Hypothalamus (tissue), 51 donors: ENCODE data around the gene MAD1L1.

ENCODE experiments used
- DNase-seq, 51 donors: peaks; one replicate each; lab custom pipeline; 2025; lab: John Stamatoyannopoulos, UW

Gene MAD1L1

GRCh38 chr7:2146676-2147472 is 85.9 kb downstream of the MAD1L1 start:
- DNase-seq = no peak

GRCh38 chr7:2145835-2146580 is 86.7 kb downstream of the MAD1L1 start:
- DNase-seq = no peak

GRCh38 chr7:2144926-2145325 is 87.8 kb downstream of the MAD1L1 start:
- DNase-seq = no peak

DNA sequence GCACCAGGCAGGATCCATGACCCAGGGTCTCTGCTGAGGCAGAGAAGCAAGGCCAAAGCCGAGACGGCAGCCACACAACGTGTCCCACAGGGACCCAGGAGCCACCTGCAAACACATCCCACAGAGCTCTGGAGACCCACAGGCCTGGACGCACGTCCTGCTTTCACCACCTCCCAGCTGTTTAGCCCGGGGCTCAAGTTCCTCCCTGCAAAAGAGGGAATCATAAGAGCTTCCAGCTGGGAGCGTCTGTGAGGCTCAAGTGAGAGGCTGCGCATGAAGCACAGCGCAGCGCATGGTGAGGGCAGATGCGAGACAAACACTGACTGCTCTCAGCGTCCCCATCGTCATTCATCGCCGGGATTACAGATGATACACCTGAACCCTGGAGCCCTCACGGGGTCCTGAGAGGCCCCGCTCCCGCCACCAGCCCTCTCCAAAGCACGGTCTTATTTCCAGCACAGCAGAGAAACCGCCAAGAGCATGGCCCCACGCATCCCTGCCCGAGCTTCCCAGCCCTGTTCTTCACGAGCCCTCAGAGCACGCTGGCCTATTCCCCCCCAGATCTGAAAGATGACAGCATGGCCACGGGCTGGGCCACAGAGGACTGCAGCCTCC is 88.7 kb downstream of the MAD1L1 start:
- no peak for DNase-seq

DNA sequence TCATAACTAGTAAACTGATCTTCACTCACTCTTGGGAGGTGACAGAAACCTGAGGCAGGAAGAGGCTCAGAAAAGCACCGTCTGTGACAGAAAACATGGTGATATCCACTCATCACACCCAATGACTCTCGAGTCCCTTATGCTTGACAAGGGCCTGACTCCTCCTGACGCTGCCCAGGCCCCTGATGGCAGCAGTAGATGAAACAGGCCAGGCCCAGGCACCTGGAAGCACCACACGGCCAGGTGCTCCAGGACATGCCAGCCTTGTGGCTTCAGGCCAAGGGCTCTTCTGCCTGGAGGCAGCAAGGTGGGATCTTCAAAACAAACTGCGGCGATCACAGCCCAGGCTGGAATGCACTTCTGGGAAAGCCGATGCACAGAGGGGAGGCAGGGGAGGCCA is 89.3 kb downstream of the MAD1L1 start:
- no peak for DNase-seq

GRCh38 chr7:2142386-2142785 is 90.4 kb downstream of the MAD1L1 start:
- no peak for DNase-seq

- peak in 19 of 51 donors; percentile 11 to 63 (median 34) for DNase-seq
Observed at GRCh38 chr7:2141651-2142050, 91.1 kb downstream of the MAD1L1 start.

- DNase-seq = no peak
Observed at GRCh38 chr7:2141021-2141410, 91.7 kb downstream of the MAD1L1 start.

- DNase-seq = peak in 2 of 51 donors; percentile 15 to 32
Observed at GRCh38 chr7:2140216-2141020, 92.3 kb downstream of the MAD1L1 start.

DNA sequence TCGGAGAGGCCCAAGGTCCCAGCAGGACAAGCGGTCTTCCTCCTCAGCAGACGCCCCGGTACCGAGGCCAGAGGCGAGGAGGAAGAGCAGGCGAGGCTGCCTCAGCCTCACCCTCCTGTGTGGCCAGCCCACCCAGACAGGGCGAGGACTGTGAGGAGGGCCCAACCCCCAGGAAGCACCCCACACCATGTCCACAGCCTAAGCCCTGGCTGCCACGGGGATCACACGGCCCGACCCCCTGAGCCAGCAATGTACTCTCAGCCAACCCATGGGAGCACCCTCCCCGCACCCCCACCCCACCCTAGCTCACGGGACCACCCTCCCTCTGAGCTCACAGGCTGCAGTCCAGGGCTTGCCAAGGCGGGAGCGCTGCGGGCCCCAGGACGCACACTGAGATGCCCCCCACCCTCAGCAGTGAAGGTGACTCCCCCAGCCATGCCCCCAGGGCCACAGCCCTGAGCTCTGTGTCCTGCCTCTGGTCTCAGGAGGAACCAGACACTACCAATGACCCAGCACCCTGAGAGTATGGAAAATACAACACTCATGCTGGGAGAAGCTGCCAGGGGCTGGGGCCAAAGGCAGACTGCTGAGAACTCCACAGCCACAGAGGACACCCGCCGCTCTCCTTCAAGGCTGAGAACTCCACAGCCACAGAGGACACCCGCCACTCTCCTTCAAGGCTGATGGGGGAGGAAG is 93.6 kb downstream of the MAD1L1 start:
- no peak for DNase-seq

GRCh38 chr7:2138146-2138765 is 94.5 kb downstream of the MAD1L1 start:
- DNase-seq = peak in 1 of 51 donors; percentile 17

DNA sequence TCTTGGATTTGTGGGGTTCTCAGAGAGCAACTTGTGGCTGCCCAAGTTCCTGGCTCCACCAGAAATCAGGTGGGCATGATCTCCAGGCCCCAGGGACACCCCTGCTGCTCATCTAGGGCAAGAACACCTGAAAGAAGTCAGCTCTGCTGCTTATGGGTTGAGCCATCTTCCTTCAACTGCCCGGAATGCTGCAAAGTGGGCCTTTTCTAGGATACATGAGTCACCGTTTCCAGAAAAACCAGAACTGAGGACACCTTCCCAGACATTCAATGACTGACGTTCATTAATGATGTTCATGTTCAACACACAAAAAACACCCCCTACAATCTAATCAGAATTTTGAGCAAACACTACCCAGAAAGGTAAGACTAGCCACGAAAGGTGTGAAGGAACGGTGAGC is 98.0 kb downstream of the MAD1L1 start:
- DNase-seq = no peak

DNA sequence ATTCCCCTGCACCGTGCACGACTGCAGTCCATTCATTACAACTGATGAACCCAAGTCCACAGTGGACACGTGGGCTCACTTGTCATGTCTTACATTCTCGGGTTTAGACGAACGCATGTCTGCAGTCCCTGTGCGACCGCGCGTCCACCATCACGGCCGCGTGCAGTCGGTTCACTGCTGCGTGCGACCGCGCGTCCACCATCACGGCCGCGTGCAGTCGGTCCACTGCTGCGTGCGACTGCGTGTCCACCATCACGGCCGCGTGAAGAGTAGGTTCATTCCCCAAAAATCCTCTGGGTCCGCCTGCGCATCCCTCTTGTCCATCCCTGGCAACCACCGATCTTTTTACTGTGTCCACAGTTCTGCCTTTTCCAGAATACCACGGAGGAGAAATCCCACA is 100.5 kb downstream of the MAD1L1 start:
- no peak for DNase-seq

GRCh38 chr7:2131800-2132199 is 100.9 kb downstream of the MAD1L1 start:
- no peak for DNase-seq

DNA sequence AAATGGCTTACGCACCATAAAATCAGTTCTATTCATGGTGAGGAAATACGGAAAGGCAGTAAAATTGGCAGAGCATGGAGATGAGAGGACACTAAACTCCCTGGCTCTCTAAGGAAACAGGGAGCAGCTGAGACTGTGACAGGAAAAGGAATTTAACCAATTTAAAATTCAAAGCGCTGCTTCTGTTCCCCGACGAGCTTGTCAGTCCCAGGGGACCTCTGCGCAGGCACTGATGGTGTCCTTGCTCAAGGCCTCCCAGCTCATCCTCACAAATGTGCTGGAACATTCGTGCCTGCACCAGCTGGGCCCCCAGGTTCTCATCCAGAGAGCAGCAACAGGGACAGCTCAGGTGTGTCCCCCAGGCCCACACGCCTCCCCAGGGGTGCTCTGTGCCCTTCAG is 101.4 kb downstream of the MAD1L1 start:
- no peak for DNase-seq

DNA sequence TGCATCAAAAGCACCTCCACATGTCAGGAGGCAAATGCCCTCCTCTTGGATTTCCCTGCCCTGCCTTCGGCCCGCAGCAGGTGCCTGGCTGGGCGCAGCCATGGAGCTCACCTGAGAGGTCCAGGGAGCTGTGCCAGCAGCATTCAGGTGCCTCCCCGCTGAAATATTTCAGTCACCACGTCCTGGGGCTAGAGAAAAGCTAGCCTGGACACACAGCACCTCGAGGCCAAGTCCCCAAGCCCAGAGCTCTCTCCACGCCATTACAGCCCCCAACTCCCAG is 102.7 kb downstream of the MAD1L1 start:
- DNase-seq = no peak

- no peak for DNase-seq
Observed at GRCh38 chr7:2129323-2130095, 103.2 kb downstream of the MAD1L1 start.

DNA sequence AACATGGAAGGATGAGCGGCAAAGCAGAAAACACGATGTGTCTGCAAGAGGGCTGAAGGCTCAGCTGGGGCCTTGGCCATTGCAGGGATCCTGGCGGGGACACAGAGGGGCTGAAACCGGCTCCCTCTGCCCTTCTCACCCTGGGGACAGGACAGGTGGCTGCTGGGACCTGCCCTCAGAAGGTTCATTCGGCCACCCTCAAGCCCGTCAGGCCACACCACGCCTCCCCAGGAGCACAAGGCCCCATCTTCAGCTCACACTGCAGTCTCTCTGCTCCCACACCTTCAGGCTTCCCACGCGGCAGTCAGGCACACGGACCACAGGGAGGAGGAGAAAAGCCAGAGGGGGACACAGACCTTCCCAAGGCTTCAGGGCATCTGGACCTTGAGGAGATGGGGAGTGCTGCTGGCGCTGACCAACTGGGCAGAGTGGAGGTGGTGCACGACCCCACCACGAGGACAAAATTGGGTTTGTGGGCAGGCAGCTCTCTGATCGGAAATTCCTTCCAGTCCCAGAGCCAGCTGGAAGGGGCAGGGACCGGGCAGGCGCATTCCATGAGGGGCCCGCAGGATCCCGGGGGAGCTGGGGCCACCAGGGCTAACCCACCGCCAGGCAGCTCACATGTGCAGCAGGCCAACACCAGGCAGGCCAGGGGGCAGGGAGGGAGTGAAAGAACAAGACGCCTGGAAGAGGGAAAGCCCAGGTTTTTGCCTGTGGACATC is 104.0 kb downstream of the MAD1L1 start:
- DNase-seq = no peak

- DNase-seq = no peak
Observed at GRCh38 chr7:2126621-2127020, 106.1 kb downstream of the MAD1L1 start.
